Panc1 (cell line): ENCODE data around the gene FBXW7. TPM values are rescaled to one million over a fixed set of nuclear protein-coding genes. Genes with fewer than 3 reads are reported as not detected.

Experiments used
- ATAC-seq: fragments of 200-7000 bp; cut with Tn5 transposase; 2 replicates; pipeline ENCODE4 v1.9.1; 2020; ENCODE audit warnings: mild to moderate bottlenecking, moderate library complexity
- BruUV-seq: library from RNA; stranded (reverse); fragments of 400-500 nt; replicated peaks from 2 replicates; lab custom pipeline; 2021; lab: Mats Ljungman, UMichigan
- CTCF ChIA-PET: fragments of 300-600 bp; sonication (Branson Sonifier 250); formaldehyde crosslinking; loops from one replicate; lab custom pipeline; 2022; ENCODE audit warnings: antibody characterized with exemption; lab: Charles Lee
- POLR2A ChIA-PET: fragments of 300-600 bp; sonication (Branson Sonifier 250); formaldehyde crosslinking; loops from one replicate; lab custom pipeline; 2022; ENCODE audit warnings: antibody characterized with exemption; lab: Charles Lee
- DNase-seq: peaks from one replicate; pipeline ENCODE4 v3.0.0-alpha.2; 2010; ENCODE audit warnings: low read depth, low spot score
- H3K27ac ChIP-seq: 2 replicates; pipeline ENCODE4 v1.5.1; 2011; ENCODE audit warnings: mild to moderate bottlenecking, low read length, inconsistent platforms
- H3K27me3 ChIP-seq: fragments of 200-500 bp; sonication (Bioruptor generic); 2 replicates; pipeline ENCODE4 v1.6.0; 2014; ENCODE audit warnings: low read length, inconsistent platforms; ENCODE audit not compliant: control insufficient read depth, insufficient read depth
- H3K36me3 ChIP-seq: fragments of 200-500 bp; sonication (Bioruptor generic); 2 replicates; pipeline ENCODE4 v1.5.1; 2014; ENCODE audit warnings: inconsistent platforms, mild to moderate bottlenecking, low read length, moderate library complexity; ENCODE audit not compliant: control insufficient read depth, insufficient read depth
- H3K4me1 ChIP-seq: 2 replicates; pipeline ENCODE4 v1.5.1; 2011; ENCODE audit warnings: inconsistent platforms, mild to moderate bottlenecking, low read length, moderate library complexity; ENCODE audit not compliant: control insufficient read depth, insufficient read depth
- H3K4me3 ChIP-seq, 2 experiments: 2 replicates each; pipeline ENCODE4 v1.5.1; 2011 to 2012; ENCODE audit warnings: low read depth in 2 of 2, low read length in 2 of 2, mild to moderate bottlenecking in 2 of 2, inconsistent platforms in 1 of 2, moderate library complexity in 1 of 2
- H3K9me3 ChIP-seq: fragments of 200-500 bp; sonication (Bioruptor generic); 2 replicates; pipeline ENCODE4 v1.5.1; 2014; ENCODE audit warnings: low read depth, mild to moderate bottlenecking, inconsistent platforms, low read length, moderate library complexity; ENCODE audit not compliant: control insufficient read depth, insufficient read depth
- CTCF ChIP-seq: fragments of 450-650 bp; IDR thresholded peaks from 2 replicates; pipeline ENCODE4 v1.5.1; 2017; ENCODE audit warnings: mild to moderate bottlenecking
- POLR2AphosphoS5 ChIP-seq: IDR thresholded peaks from 2 replicates; pipeline ENCODE4 v1.6.1; 2012; ENCODE audit warnings: mild to moderate bottlenecking, low read depth, low read length, moderate library complexity
- SIN3A ChIP-seq: IDR thresholded peaks from 2 replicates; pipeline ENCODE4 v1.6.1; 2012; ENCODE audit warnings: low read depth, mild to moderate bottlenecking, low read length, moderate library complexity, borderline replicate concordance; ENCODE audit not compliant: insufficient read depth
- TCF7L2 ChIP-seq: IDR thresholded peaks from 2 replicates; pipeline ENCODE4 v1.6.1; 2011; ENCODE audit warnings: mild to moderate bottlenecking, low read depth, low read length, inconsistent platforms
- in situ Hi-C: cut with HindIII; loops from 2 replicates; pipeline ENCODE4 v1.10.0; 2016; ENCODE audit warnings: low sequenced_read_pairs, low pct_unique_long_range_greater_than_20kb
- intact Hi-C: fragments of 100-400 bp; cut with micrococcal nuclease; formaldehyde crosslinking; loops from one replicate; pipeline ENCODE4 v1.10.0; 2022; ENCODE audit not compliant: unreplicated experiment
- total RNA-seq: library from RNA; stranded (reverse); gene quantifications from one replicate; pipeline ENCODE4 v1.2.1, GENCODE V29; 2021; ENCODE audit not compliant: unreplicated experiment
- TF ChIP-seq, protein P1 (sequence below), 2 experiments: IDR thresholded peaks; 2 replicates each; pipeline ENCODE4 v1.6.1; 2011 to 2012; ENCODE audit warnings: low read depth in 2 of 2, control low read depth in 1 of 2, low read length in 1 of 2, mild to moderate bottlenecking in 1 of 2, moderate library complexity in 1 of 2; ENCODE audit not compliant: insufficient read depth in 1 of 2

Gene FBXW7
- total RNA-seq, 1 experiment from 2014 or later: 16.2 TPM

DNA sequence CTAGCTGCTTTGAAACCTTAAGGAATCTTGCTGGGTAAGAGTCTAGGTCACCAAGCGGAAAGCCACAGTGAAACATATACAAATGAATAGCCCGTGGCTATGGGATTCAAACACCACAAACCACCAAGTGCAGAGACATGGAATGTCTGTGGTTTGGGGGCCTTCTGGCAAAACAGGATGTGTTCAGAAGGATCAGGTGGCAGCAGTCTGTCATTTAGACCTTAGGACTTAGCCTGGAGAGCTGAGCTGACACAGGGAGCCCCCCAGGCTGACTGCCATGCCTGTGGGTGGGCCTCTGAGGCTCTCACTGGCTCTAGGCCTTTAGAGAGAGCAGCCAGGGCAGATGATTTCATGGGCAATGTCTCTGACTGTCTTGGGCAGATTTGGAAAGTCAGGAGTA, 225.6 kb downstream of the FBXW7 start:
- in situ Hi-C loops: no loop called here
- CTCF ChIA-PET: no interaction called here
- no peak for TF ChIP-seq CTCF
- TF ChIP-seq SIN3A: no peak
- TF ChIP-seq TCF7L2: no peak
- no TSS peak for BruUV-seq
- intact Hi-C loops: no loop called here
- DNase-seq (no peak), ATAC-seq (no peak)
- POLR2A ChIA-PET: no interaction called here
- Histone ChIP-seq H3K36me3 (no peaks in the 10 kb centered on the region), H3K27ac (no peak overlapping the region), H3K9me3 (no peaks in the 10 kb centered on the region), H3K27me3 (no peaks in the 10 kb centered on the region), H3K4me3 (no peak overlapping the region), H3K4me1 (no peaks in the 10 kb centered on the region)

DNA sequence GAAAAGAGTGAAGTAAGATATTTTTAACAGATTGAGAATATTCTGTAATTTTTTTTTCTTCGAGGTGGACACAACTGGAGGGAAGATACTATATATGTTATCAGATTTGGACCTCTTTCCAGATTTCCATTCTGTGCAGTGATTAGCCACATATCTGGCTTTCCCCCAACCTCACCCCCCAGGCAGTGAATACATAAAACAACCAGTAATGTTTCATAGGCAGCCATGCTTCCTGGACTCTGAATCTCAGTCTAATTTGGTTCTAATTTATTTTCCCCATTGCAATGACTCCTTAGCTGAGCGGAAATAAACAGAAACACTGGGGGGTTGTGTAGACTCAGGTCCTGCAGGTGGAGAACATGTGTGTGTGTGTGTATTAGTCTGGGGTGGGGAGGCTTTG, 226.5 kb downstream of the FBXW7 start:
- no peak overlapping the region for H3K4me3 ChIP-seq
- ChIA-PET CTCF (no interaction called here), POLR2A (no interaction called here)
- H3K27ac ChIP-seq: no peak overlapping the region
- no peaks in the 10 kb centered on the region for H3K9me3 ChIP-seq
- ATAC-seq: no peak
- intact Hi-C loops (no loop called here), in situ Hi-C loops (no loop called here)
- no peaks in the 10 kb centered on the region for H3K36me3 ChIP-seq
- no peak for TF ChIP-seq TCF7L2
- TF ChIP-seq SIN3A: no peak
- TF ChIP-seq POLR2AphosphoS5: no peak
- TF ChIP-seq, protein P1, sequence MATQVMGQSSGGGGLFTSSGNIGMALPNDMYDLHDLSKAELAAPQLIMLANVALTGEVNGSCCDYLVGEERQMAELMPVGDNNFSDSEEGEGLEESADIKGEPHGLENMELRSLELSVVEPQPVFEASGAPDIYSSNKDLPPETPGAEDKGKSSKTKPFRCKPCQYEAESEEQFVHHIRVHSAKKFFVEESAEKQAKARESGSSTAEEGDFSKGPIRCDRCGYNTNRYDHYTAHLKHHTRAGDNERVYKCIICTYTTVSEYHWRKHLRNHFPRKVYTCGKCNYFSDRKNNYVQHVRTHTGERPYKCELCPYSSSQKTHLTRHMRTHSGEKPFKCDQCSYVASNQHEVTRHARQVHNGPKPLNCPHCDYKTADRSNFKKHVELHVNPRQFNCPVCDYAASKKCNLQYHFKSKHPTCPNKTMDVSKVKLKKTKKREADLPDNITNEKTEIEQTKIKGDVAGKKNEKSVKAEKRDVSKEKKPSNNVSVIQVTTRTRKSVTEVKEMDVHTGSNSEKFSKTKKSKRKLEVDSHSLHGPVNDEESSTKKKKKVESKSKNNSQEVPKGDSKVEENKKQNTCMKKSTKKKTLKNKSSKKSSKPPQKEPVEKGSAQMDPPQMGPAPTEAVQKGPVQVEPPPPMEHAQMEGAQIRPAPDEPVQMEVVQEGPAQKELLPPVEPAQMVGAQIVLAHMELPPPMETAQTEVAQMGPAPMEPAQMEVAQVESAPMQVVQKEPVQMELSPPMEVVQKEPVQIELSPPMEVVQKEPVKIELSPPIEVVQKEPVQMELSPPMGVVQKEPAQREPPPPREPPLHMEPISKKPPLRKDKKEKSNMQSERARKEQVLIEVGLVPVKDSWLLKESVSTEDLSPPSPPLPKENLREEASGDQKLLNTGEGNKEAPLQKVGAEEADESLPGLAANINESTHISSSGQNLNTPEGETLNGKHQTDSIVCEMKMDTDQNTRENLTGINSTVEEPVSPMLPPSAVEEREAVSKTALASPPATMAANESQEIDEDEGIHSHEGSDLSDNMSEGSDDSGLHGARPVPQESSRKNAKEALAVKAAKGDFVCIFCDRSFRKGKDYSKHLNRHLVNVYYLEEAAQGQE (IDR thresholded peaks at IDR 0.05; ENCODE audit: insufficient read depth in 1 of 2, low read depth in 2 of 2, low read length in 1 of 2): no peak
- no peak for TF ChIP-seq CTCF
- no TSS peak for BruUV-seq
- no peaks in the 10 kb centered on the region for H3K27me3 ChIP-seq
- no peak for DNase-seq
- H3K4me1 ChIP-seq: no peaks in the 10 kb centered on the region
